HepG2 (cell line): ENCODE measurements around the gene ZBTB20. TPM values are rescaled to one million over a fixed set of nuclear protein-coding genes. Genes with fewer than 3 reads are reported as not detected.
A peak's percentile ranks its signal among the peaks of the same experiment; 100 is the strongest.

Experiments
- HNF4A ChIP-seq: sonication (generic); formaldehyde crosslinking; IDR thresholded peaks from 2 replicates; pipeline ENCODE4 v1.4.0; 2020; ENCODE audit warnings: missing genetic modification reagents
- KIAA2018 ChIP-seq: sonication (generic); formaldehyde crosslinking; IDR thresholded peaks from 2 replicates; pipeline ENCODE4 v1.5.0; 2020; ENCODE audit warnings: mild to moderate bottlenecking, missing genetic modification reagents, borderline replicate concordance
- MTF2 ChIP-seq: sonication (generic); formaldehyde crosslinking; IDR thresholded peaks from 2 replicates; pipeline ENCODE4 v1.5.0; 2020; ENCODE audit warnings: missing genetic modification reagents, borderline replicate concordance
- NR2F1 ChIP-seq, 2 experiments: fragments of 450-650 bp in 1 of 2; formaldehyde crosslinking in 1 of 2; IDR thresholded peaks; 2 replicates each; pipeline versions ENCODE4 v1.5.0 to v1.6.1; 2016 to 2020; ENCODE audit warnings: mild to moderate bottlenecking in 1 of 2, missing compliant biosample characterization in 1 of 2, missing genetic modification reagents in 1 of 2, moderate library complexity in 1 of 2
- NR2F2 ChIP-seq: IDR thresholded peaks from 2 replicates; pipeline ENCODE4 v1.6.1; 2012; ENCODE audit warnings: low read depth, inconsistent platforms, borderline replicate concordance
- ZBTB8A ChIP-seq: sonication (generic); formaldehyde crosslinking; IDR thresholded peaks from 2 replicates; pipeline ENCODE4 v1.4.0; 2020; ENCODE audit warnings: mild to moderate bottlenecking, low read depth, missing genetic modification reagents, borderline replicate concordance
- polyA plus RNA-seq, 8 experiments: library from polyadenylated mRNA; depleted of rRNA in 3 of 8; stranded (reverse) in 7 of 8; unstranded in 1 of 8; fragments of >200 nt; fragmentation: Illumina TruSeq in 4 of 8; extraction: Trizol in 4 of 8; gene quantifications; 2 replicates each; pipeline versions ENCODE4 v1.2.1 to v1.2.3, GENCODE V29; 2011 to 2016; ENCODE audit warnings: low read depth in 4 of 8, missing spikeins in 1 of 8, mixed read lengths in 1 of 8; ENCODE audit not compliant: insufficient read depth in 1 of 8
- total RNA-seq, 5 experiments: library from RNA; depleted of rRNA; stranded (reverse); fragments of >200 nt; fragmentation: Illumina TruSeq; extraction: Trizol; gene quantifications; 2 replicates each; pipeline ENCODE4 v1.2.3, GENCODE V29; 2016; ENCODE audit warnings: low read depth in 1 of 5

The ZBTB20 gene
- total and polyA plus RNA-seq, 2 of the 13 experiments (the other 11 are each of a cell fraction or from before 2014, with no cell fraction given), result 1.9 to 8.8 TPM

GRCh38 chr3:114827495-114827894, 319.6 kb downstream of the ZBTB20 start (continued):
- TF ChIP-seq KIAA2018 (CRISPR knock-in tag), result no peak
- TF ChIP-seq NR2F2, result peak; percentile 32; the same call in 1 of the 2 replicates
- TF ChIP-seq NR2F1 (CRISPR knock-in tag; IDR thresholded peaks at IDR 0.05), result peak; percentile 68 to 85
- TF ChIP-seq ZBTB8A, result no peak
- no peak for TF ChIP-seq MTF2 (CRISPR knock-in tag)
- TF ChIP-seq HNF4A (CRISPR knock-in tag), result peak; percentile 58; the same call in 1 of the 2 replicates
